Activated CD4-positive, alpha-beta T cell treated with anti-CD3 and anti-CD28 coated beads for 1 hour (primary cell): Measurements from ENCODE around the gene MAFG.
A peak's percentile ranks its signal among the peaks of the same experiment; 100 is the strongest.

Experiments
- DNase-seq: peaks from one replicate; pipeline ENCODE4 v3.0.0-alpha.2; 2020

MAFG gene

DNA sequence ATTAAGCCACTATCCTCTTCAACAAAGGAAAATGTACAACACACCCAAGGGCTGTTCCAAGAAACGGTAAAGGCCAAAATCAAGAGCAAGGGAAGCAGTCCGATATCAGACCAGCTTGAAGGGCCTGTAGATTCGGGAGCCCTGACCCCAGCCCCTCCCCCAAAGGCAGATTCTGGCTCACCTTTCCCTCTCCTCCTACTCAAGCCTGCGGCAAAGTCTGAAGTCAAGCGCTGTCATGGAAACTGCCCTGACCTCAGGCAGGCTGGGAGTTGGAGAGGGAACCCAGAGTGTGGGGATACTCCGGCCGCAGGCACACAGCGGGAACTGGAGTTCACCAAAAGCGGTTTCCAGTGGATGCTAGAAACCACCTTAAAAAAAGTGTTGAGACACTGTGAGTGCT, 37.9 kb downstream of the MAFG start:
- DNase-seq = no peak

DNA sequence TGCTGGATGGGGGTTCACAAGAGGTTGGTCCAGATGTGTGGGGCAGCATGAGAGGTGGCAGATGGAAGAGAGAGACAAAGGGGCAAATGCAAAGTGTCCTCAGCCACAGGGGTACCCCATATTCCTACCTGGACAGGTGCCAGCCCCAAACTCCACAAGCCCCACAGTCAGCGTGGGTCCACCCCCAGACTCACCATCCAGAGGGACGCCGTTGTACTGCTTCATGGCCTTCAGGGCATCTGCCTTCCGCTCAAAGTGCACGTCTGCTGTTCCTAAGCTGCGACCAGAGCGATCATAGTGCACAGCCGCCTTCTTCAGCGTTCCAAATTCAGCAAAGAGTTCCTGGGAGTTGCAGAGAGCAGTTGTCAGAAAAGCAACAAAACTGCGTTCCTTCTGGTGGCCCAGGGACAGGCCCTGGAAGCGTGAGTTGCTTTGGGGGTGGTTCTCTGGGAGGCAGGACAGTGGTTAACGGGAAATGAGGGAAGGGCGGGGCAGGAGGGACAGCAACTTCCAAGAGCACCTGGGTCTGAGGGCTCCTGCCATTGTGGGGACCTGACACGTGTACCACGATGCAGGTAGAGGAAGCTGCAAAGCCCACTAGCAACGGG, 38.4 kb downstream of the MAFG start:
- DNase-seq = no peak

DNA sequence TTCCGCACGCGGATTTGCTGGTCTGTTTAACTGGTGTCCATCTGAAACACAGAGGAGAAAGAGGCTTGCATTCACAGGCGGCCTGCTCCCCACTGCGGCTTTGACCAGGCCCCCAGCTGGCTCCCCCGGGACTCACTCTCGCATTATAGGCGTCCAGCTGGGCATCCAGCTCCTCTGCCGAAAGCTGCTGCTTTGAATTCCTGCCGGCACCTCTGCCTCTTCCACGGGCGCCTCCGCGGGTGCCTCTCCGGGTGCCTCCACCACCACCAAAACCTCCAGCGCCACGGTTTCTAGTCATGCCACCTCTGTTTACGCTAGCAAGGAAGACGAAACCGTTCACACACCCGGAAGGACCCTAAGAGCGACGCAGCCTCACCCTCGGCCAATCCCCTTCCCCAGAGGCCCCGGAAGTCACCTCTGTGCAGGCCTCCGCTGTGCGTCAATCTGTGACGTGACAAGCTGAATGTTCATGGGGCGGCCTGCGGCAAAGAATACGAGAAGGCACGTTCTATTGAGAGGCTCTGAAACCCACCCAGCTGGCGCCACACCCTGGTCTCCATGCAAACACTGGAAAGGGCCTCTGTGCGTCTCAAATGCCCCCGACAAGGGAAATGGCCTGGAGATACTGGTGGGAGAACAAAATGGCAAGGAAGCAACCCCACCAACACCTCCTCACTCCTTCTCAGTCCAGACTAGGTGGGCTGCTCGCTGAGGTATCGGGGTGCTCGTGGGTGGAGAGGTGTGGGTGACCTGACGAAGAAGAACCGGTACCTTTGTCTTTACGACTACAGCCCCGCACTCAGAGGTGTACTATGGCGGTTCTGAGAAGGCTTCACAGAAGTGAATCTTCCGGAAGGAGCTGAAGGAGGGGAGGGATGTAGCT, 39.2 kb downstream of the MAFG start:
- DNase-seq = no peak

DNA sequence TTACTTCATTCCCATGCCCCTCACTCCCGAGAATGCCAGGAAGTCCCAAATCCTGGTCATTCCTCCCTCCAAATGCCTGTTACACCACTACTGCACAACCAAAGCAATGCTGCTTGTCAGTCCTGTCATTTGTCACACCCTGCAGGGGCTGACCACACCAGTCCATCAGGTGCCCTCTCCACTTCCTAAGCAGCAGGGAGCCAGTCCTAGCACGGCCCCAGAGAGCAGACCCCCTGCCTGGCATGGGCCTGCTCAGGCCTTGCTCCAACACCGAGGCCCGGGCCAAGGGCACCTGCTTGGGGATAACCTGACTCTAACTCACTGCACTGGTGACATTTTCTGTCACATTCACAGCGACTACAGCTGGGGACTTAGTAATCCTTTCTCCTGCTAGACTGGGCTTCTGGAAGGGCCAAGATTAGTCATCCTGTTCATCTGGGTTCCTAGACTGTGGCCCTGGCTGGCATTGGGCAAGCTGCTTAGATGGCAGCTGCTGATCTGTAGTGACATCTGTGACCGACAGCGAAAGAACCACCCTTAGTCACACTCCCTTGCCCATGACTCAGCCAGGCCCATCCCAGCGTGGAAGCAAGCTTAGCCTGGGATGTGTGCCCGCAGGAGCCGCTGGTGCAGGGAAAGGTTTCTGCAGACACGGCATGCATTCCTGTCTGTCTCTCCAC, 41.5 kb downstream of the MAFG start:
- DNase-seq = no peak

DNA sequence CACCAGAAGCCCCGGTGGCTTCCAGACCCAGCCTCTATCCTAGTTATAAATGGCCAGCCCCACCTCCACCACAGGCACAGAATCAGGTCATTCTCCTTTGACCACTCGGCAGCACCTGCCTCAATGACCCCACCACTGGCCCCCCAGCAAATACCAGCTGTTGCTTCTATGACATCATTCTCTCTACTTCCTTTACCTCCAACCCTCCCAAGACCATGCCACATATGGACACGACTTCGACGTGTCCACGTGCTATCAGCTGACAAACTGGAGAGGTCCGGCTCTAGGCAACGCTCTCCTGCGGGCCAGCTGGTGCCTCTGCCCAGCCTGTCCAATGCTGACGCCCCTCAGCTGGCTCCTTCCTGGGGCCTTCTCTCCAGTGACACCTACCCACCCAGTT, 42.1 kb downstream of the MAFG start:
- DNase-seq = no peak

DNA sequence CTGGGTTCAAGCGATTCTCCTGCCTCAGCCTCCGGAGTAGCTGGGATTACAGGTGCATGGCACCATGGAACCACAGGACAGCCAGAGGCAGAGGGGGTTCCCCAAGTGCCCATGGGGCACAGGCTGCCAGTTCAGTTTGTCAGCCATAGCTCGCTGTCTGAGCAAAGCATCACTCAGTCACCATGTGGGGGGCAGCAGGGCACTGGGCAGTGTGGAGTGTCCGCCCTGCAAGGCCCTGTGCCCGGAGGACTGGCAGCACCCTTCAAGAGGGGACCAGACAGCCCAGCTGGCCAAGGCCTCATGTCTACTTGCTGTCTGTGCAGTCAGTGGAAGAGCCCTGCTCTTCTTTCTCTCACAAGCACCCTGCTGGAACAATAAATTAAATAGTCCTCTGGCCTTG, 42.6 kb downstream of the MAFG start:
- DNase-seq = no peak

DNA sequence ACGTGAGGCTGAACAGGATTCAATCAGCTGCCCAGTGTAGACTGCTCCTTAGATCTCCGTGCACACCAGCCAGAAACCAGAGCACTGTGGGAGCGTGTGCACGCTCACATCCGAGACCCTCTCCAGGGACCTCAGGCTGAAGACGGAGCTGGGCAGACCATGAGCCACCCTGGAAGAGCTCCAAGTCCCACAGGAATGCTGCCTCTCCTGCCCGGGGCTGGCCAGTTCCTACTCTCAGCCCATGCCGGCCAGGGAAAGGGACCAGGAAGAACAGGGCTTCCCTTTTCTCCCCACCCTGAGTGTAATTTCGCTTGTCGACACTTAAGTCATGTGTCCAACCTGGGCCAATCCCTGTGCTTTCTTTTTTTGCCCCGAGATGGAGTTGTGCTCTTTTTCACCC, 43.0 kb downstream of the MAFG start:
- DNase-seq = no peak

DNA sequence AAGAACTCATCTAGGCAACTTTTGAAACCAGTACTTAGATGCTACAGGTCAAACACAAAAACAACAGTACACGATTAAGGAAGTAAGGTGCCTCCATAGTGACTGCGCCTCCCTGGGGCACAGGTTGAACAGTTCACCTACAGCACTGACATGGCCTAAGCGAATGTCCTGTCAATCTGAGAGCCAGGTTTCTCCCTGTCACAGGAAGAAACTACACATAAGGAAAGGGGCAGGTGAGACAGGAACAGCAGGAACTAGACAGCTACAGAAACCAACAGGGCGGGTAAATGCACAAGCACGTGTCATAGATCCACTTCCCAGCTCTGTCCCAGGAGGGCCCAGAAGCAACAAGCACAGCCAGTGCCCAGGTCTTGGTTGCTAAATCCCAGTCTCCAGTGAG, 48.4 kb downstream of the MAFG start:
- DNase-seq = no peak

DNA sequence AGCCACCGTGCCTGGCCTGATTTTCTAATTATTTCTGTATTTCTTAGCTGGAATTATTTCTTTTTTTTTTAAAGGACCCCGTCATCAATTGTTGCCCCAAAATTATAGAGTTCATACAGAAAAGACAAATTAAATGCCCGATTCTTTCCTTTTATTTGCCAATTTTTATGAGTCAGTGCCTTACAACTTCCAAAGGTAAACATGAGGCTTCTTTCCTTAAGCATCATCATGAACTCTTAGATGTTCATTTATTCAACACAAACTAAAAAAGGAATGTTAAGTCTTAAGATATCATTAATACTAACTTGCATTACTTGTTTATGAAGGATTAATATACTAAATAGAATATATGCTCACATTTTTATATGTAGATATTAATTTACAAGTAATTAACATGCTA, 49.2 kb downstream of the MAFG start:
- DNase-seq = no peak

DNA sequence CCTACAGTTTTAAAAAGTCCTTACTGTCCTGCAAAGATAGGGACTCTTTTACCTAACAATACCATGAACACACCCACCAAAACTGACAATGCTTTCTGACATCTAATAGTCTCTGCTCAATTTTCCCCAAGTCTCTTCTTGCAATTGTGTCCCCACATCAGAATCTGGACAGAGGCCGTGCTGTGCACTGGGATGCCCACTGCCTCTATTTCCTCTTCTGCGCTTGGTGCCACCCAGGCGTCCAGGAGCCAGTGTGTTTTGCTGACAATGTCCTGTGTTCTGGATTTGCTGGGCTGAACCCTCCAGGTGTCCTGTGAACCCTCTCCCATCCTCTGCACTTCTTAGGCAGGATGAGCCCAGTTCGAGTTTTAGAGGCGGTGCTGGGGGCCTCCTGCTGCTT, 50.0 kb downstream of the MAFG start:
- no peak for DNase-seq

DNA sequence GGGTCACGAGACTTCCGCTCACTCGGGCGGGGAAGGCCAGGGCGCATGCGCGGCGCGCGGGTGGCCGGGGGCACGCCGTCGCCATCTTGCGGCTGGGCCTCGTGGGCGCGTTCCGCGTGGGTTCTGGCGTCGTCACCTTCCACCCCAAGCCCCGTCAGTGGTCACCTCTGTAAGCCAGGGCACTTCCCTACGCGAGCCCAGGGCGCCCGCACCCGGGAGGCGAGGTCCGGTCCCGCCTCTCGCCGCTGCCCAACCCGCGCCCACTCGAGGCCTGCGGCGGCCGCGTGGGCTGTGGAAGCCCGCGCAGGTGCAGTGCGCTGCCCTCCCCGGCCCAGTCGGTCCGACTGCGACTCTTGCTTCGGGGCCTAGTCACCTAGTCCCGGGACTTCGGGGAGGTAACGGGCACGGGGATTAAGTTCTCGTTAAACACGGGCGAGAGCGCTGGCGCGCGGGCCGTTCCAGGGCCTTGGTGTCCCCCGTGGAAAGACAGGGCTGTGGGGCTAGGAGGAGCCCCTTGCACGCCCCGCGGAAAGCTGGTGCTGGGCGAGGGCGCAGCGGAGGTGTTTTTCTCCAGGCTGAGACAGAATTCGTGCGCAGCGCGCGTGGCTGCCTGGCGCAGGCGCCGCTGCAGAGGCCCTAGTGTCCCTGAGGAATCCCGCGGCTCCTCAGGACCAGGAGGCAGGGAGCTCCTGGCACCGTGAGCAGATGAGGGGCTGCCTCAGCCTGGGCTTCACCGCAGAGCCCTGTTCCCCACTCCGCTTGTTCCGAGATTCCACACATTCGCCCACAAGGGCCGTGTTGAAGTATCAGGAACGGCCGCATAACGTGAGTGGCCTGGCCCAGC, 55.9 kb downstream of the MAFG start:
- DNase-seq = peak; percentile 95

DNA sequence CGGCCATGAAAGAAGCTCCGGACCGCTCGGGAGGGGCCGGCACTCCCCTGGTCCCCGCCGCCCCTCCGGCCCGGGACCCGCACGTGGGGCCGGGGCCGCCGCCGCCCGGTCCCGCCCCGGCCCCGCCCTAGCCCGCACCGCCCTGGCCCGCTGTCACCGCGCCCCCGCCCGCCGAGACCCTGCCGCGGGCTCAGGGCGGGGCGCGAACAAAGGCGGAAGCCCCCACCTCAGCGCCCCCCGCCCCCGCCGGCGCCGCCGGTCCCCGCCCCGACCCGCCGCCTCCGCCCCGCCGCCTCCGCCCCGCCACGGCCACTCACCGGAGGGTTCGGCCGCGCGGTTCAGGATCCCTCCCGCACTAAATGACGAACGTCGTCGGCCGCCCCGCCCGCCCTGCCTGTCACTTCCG, 56.6 kb downstream of the MAFG start, which contains the start of gene ARHGDIA:
Gene ARHGDIA (minus strand): TSS at position 357 of the 406 bp plus-strand sequence. CDS start 1,407 bp downstream, outside the sequence.
- DNase-seq = no peak

DNA sequence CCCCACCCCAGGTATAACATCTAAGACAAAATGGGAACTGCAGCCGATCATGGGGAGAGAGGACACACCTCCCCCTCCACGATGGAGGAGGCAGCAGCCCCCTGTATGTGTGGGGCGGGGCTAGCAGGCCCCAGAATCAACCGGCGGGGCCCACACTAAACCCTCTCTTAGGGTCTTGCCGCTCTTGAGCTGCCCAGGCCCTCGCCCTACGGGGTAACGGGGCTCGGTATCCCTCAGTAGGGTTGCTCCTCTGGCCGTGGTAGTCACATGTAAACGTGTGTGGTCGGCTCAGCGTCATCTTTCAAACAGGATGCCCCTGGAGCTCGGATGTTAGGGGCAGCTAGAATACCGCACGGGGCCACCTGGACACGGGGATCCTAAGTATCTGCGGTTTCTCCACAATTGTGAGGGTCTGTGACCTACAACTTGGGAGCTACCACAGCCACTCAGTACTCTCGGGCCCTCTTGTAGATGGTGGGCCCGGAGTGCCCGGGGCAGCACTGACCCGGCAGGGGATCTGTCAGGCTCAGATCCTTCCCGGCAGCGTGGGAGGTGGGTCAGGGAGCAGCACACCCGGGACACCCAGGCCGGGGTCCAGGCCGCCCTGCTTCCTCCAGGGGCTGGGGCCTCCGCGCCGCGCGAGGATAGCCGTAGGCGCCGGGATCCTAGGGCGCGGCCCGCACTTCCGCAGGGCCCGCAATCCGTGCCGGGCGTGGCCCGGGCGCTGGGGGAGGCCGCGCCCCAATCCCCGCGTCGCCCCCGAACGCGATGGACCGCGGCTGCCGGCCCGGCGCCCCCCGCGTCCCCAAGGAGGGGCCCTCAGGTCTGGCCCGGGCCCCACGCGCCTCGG, 57.2 kb downstream of the MAFG start:
- peak; percentile 16 for DNase-seq

DNA sequence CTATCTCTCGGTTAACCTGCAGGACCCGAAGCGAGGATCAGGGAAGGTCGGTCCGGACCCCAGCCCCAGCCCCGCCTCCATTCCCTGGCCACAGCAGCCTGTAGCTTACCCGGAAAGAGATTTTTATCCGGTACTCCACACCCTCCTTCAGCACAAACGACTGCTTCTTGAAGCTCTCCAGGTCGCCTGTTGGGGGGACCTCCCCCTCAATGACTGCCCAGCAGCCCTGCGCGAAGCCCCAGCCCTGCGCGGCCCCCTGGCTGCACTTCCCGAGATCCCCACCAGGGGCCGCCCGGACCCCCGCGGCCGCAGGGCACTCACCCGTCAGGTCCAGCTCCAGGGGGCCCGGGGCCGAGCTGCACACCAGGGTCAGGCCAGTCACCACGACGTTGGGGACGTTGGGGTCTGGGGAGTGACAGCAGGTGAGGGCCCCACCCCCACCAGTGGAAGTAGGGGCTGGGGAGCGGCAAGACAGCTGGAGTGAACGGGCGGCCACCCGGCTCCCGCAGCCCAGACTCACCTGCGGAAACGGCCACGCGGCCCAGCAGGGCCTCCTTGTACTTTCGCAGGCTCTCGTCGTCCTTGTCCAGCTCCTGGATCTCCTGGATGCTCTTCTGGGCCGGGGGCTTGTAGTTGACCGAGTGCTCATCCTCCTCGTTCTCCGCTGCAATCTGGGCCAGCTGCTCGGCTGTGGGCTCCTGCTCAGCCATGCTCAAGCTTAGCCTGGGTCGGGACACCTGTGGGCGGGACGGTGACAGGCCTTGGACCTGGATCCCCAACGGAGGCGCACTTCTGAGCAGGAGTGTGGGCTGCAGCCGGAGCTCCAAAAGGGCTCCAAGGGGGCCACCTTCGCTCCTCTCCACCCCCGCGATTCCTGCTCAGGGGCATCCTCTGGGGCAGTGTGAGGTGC, 58.1 kb downstream of the MAFG start:
- DNase-seq = peak; percentile 28

DNA sequence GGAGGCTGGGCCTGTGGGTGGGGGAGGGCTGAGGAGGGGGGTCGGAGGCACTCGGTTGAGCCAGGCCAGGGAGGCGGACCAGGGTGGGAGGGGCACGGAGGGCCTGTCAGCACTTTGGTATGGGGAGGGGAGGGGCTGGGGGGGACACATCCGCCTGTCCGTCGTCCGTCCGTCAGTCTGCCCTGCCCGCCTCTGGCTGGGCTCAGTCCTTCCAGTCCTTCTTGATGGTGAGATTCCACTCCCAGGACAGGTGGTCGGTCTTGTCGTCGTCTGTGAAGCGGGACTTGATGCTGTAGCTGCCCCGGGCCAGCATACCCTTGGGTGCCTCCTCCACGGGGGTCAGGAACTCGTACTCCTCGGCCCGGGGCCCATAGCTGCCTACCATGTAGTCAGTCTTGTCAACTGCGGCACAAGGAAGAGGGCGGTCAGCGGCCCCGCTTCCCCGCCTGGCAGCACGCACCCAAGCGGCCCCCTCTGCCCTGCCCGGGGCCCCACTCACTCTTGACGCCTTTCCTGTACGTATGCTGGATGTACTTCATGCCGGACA, 58.8 kb downstream of the MAFG start:
- no peak for DNase-seq
